ENCODE measurements around the gene GSG1L. TPM values are rescaled to one million over a fixed set of nuclear protein-coding genes. Genes with fewer than 3 reads are reported as not detected.

The GSG1L gene
- total RNA-seq, 1 donor from 2014 or later = not detected

- TF ChIP-seq CTCF (IDR thresholded peaks at IDR 0.05; ENCODE audit: insufficient read depth, low read length, poor library complexity, severe bottlenecking) = no peak
- Histone ChIP-seq H3K4me3 (ENCODE audit: low read depth, low read length) (no peak overlapping the region), H3K27me3 (ENCODE audit: control insufficient read depth, insufficient read depth, low read length) (no peaks in the 10 kb centered on the region), H3K36me3 (ENCODE audit: control insufficient read depth, insufficient read depth, low read length) (no peaks in the 10 kb centered on the region)
- no peak for DNase-seq (ENCODE audit: low read depth)
Observed at GRCh38 chr16:28000314-28001169, 63.0 kb downstream of the GSG1L start.

GRCh38 chr16:27999687-28000086 lies 63.8 kb downstream of the GSG1L start:
- Histone ChIP-seq H3K27me3 (ENCODE audit: control insufficient read depth, insufficient read depth, low read length) (no peaks in the 10 kb centered on the region), H3K36me3 (ENCODE audit: control insufficient read depth, insufficient read depth, low read length) (no peaks in the 10 kb centered on the region), H3K4me3 (ENCODE audit: low read depth, low read length) (no peak overlapping the region)
- TF ChIP-seq CTCF (IDR thresholded peaks at IDR 0.05; ENCODE audit: insufficient read depth, low read length, poor library complexity, severe bottlenecking) = no peak
- DNase-seq (ENCODE audit: low read depth) = no peak

GRCh38 chr16:27995378-27995777 lies 68.1 kb downstream of the GSG1L start:
- TF ChIP-seq CTCF (IDR thresholded peaks at IDR 0.05; ENCODE audit: insufficient read depth, low read length, poor library complexity, severe bottlenecking) = no peak
- no peak overlapping the region for H3K4me3 ChIP-seq (ENCODE audit: low read depth, low read length)
- no peaks in the 10 kb centered on the region for H3K36me3 ChIP-seq (ENCODE audit: control insufficient read depth, insufficient read depth, low read length)
- no peak for DNase-seq (ENCODE audit: low read depth)
- no peaks in the 10 kb centered on the region for H3K27me3 ChIP-seq (ENCODE audit: control insufficient read depth, insufficient read depth, low read length)

- H3K4me3 ChIP-seq (ENCODE audit: low read depth, low read length) = no peak overlapping the region
- H3K36me3 ChIP-seq (ENCODE audit: control insufficient read depth, insufficient read depth, low read length) = no peaks in the 10 kb centered on the region
- DNase-seq (ENCODE audit: low read depth) = no peak
- H3K27me3 ChIP-seq (ENCODE audit: control insufficient read depth, insufficient read depth, low read length) = no peaks in the 10 kb centered on the region
- TF ChIP-seq CTCF (IDR thresholded peaks at IDR 0.05; ENCODE audit: insufficient read depth, low read length, poor library complexity, severe bottlenecking) = no peak
Observed at GRCh38 chr16:27994686-27995085, 68.8 kb downstream of the GSG1L start.

GRCh38 chr16:27993587-27993986 lies 69.9 kb downstream of the GSG1L start:
- DNase-seq (ENCODE audit: low read depth) = no peak

More at GRCh38 chr16:27993587-27993986, 69.9 kb downstream of the GSG1L start:
- TF ChIP-seq CTCF (IDR thresholded peaks at IDR 0.05; ENCODE audit: insufficient read depth, low read length, poor library complexity, severe bottlenecking) = no peak
- Histone ChIP-seq H3K36me3 (ENCODE audit: control insufficient read depth, insufficient read depth, low read length) (no peaks in the 10 kb centered on the region), H3K27me3 (ENCODE audit: control insufficient read depth, insufficient read depth, low read length) (no peaks in the 10 kb centered on the region), H3K4me3 (ENCODE audit: low read depth, low read length) (no peak overlapping the region)

All from kidney epithelial cell (primary cell).